HK-2 (cell line): ENCODE results near the gene PALD1.
"Not testable (repeated sequence)": the region's sequence is repeated elsewhere in the genome, so short reads cannot be mapped to it uniquely, and the experiment has no call there.

Experiments used
- DNase-seq: peaks from one replicate; pipeline ENCODE4 v3.0.0-alpha.2; 2018; ENCODE audit not compliant: unreplicated experiment

PALD1 gene

DNA sequence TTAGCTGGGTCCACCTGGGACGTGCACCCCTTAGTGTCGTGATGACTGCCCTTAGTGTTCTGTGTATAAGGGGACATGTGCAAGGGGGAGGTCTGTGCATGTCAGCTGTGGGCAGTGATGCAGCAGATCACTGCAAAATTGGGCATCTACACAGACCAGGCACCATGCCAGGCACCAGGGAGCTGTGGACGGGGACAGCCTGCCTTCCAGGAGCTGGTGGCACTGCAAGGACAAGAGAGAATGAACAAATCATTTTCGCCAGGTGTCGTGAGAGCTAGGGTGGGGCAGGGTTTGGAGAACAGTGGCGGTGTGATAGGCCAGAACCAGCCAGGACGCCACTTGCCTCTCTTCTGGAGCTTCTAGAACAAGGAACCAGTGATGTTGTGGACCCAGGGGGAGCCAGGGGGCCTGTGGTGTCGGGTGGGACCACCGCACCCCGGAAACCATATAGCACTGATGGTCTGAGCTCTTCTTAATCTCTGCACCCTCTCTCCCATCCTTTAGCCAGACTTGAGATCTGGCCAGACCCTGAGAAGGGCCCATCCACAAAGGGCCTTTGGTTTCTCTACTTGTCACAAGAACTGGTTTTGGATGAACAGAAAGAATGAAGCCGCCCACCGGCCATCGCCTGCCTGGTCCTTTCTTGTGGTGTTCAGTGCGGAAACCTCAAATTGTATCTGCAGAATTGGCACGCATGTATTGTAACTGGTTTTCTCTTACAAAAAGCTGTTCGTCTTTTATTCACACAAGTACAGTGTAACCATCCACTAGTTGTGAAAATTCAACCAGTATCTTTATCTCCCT lies 93.3 kb downstream of the PALD1 start:
- DNase-seq = no peak

GRCh38 chr10:70573599-70574506 lies 95.3 kb downstream of the PALD1 start:
- DNase-seq = no peak

DNA sequence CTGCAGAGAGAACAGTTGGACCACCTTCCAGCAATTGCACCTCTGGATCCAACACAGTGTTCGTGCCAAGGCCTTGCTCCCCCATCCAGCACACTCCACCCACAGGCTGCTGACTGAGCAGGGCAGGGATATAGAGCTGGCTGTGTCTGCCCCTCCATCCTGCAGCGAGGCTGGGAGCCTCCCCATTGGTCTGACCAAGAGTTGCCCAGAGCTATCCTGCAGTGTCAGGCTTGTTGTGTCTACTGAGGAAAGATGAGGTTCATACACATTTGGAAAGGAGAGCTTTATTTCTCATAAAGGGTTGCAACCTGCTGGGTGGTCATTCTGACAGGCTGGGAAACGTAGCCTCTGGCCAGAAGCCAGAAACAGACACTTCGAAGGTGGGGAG lies 96.9 kb downstream of the PALD1 start:
- no peak for DNase-seq

GRCh38 chr10:70575874-70576802 lies 97.6 kb downstream of the PALD1 start:
- DNase-seq = peak; percentile 57

DNA sequence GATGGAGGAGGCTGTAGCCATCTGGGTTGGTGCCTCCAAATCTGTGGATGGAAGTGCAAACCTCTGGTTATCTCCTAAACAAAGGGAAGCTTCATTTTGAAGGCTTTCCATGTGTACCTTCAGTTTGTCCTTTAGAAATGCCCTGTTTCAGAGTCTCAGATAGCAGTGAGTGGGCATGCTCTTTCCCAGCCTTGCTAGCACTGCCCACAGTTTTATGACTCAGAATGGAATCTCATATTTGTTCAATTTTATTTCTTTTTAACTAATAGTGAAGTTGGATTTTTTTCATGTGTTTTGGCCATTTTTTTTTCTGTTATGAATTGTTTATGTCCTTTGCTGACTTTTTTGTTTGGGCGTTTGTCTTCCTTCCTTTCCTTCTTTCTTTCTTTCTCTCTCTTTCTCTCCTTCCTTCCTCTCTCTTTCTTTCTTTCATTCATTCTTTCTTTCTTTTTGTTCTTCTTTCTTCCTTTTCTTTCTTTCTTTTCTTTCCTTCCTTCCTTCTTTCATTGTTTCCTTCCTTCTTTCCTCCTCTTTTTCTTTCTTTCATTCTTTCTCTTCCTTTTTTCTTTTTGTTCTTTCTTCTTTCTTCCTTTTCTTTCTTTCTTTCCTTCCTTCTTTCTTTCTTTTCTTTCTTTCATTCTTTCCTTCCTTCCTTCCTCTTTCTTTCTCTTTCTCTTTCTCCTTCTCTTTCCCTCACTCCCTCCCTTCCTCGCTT lies 98.4 kb downstream of the PALD1 start:
- no peak for DNase-seq

DNA sequence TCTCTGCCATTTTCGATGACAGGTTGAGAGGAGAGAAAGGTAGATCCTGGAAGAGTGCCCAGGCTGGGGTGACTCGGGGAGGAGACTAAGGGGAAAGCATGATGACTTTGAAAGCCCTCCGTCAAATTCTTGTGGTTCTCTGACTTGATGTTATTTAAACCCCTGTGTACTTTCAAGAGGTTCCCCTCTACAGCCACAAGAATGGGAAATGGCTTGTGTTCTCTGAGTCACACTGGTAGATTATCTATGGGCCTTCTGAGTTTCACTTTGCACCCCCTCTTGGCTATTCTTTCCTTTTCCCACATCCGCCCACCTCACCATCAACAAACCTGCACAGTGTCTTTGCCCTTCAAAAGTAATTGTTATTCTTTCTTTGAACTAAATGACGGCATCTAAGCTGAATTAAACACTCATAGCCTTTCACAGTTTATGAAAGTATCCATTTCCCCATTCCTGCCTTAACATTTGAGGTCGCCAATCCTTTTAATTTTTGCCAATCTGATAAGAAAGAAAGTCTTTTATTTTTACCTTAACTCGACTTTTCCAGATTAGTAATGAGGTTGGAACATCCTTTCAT lies 99.9 kb downstream of the PALD1 start:
- DNase-seq = peak; percentile 74

DNA sequence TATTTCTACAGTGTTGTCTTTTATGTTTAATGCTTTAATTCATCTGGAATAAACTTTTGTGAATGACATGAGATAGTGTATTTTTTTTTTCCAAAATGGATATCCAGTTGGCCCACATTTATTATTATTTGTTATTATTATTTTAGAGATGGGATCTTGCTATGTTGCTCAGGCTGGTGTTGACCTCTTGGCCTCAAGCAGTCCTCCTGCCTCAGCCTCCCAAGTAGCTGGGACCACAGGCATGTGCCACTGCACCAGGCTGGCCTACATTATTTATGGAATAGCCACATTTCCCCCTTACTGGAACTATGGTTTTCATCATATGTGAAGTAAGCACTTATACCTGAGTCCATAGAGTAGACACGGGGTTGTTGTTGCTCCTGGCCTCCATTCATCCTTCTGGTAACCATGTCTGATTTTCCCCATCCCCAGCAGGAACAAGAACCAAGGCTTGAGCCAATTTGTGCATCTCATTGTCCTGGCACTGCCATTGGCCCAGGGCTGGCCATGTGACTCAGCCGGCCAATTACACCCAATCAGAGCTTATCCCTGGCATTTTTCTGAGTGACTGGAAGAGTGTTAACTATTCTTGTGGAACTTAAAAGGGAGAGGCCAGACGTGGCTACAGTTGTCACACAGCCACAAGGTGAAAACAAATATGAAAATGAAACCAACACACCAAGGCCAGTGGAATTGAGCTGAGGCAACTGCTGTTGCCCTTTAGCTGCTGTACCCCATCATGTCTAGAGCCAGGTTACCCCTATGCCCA lies 100.9 kb downstream of the PALD1 start:
- no peak for DNase-seq

- DNase-seq = not testable (repeated sequence)
Measured at GRCh38 chr10:70581176-70581575, 102.6 kb downstream of the PALD1 start.

DNA sequence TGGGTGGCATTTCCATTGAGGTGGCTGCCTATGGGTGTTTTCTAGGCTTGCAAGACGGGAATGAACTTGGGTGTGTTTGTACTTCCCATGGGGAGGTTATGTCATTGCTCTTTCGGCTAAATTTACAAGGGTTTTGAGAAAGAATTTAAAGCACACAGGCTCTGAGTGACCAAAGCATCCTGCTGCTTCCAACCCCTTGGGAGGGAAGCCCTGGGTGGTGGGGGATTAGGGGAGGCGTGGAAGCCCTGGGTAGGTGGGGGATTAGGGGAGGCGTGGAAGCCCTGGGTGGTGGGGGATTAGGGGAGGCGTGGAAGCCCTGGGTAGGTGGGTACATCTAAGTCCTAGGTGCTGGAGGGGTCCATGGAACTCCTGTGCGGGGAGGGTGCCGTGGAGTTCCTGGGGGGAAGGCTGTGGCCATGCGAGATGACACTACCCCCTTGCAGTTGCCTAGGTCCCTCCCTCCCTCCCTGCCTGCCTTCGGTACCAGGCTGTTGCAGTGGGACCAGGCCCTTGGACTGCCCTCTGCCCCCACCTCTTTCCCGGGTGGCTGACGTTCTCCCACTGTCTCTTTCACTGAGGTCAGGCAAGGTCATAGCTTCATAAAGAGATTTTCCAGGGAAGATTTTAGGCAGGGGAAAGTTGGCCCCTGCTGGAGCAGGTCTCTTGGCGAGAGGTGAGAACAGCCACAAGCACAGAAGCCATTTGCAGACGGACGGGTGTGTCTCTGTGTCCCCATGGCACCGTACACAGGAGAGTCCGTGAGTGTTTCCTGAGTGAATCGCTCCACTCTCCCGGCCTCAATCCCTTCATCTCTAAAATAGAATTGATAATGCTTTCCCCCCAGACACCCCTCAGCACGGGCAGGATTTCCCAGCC lies 104.5 kb downstream of the PALD1 start:
- DNase-seq = no peak

- no peak for DNase-seq
Measured at GRCh38 chr10:70583669-70584037, 105.1 kb downstream of the PALD1 start.

DNA sequence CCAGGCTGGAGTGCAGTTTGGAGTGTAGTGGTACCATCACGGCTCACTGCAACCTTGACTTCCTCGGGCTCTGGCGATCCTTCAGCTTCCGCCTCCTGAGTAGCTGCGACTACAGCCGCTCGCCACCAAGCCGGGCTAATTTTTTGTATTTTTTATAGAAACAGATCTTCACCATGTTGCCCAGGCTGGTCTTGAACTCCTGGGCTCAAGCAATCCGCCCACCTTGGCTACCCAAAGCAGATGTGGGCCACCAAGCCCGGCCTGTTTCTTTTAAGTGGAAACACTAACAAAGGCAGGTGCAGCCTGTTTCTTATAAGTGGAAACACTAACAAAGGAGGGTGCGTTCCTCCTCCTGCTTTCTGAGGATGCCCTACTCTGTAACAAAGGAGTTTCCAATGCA lies 105.8 kb downstream of the PALD1 start:
- DNase-seq = no peak

- DNase-seq = no peak
Measured at GRCh38 chr10:70584909-70585544, 106.5 kb downstream of the PALD1 start.

GRCh38 chr10:70585578-70586169 lies 107.1 kb downstream of the PALD1 start:
- no peak for DNase-seq

GRCh38 chr10:70586348-70586930 lies 107.9 kb downstream of the PALD1 start:
- no peak for DNase-seq

GRCh38 chr10:70587045-70587658 lies 108.6 kb downstream of the PALD1 start:
- no peak for DNase-seq

DNA sequence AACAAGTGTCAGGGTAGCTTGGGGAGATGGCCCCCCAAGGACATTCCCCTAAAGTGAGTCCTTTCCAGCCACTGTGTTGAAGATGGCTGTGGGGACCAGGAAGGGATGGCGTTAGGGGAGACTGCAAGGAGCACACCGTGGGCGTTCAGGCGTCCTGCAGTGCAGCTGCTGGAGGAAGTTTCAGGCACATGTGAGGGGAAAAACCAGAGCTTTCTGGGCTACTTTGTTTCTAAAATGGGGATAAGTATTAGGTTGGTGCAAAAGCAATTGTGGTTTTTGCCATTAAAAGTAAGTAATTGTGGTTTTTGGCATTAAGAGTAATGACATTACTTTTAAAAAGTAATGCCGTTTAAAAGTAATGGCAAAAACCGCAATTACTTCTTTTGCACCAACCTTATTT lies 109.7 kb downstream of the PALD1 start:
- DNase-seq = no peak

DNA sequence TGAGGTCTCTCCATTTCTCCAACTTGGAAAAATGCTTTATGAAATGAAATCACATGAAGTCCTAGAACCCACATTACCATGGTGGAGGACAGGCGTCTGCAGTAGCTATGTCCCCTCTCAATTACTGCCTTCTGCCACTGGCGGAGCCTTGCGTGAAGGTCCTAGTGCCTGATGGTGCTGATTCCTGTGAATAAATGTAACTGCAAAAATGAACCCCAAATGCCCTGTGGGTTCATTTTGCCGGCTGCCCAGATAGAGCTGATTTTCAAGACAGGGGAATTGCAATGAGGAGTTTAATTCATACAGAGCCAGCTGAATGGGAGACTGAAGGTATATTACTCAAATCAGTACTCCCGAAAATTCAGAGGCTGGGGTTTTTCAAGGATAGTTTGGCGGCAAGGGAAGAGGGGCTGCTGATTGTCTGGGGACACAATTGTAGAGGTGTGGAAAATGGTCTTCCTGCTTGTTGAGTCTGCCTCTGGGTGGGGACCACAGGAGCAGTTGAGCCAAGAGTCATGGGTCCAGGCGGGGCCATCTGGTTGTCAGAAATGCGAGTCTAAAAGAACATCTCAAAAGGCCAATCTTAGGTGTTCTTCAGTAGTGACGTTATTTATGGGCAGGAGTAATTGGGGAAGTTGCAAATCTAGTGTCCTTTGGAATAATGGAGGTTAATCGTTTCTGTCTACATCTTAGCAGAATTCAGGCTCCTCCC lies 110.4 kb downstream of the PALD1 start:
- DNase-seq = no peak
